Stomach smooth muscle (tissue), 2 donors: ENCODE results near the gene THSD7B.

Experiments used
- H3K27ac ChIP-seq: one replicate; pipeline ENCODE4 v1.7.0; 2013; ENCODE audit warnings: mild to moderate bottlenecking, low read length, inconsistent platforms
- H3K27me3 ChIP-seq, 2 donors: one replicate each; pipeline ENCODE4 v1.7.0; 2013; ENCODE audit warnings: low read length in 2 of 2; ENCODE audit not compliant: insufficient read depth in 2 of 2, control insufficient read depth in 1 of 2
- H3K36me3 ChIP-seq, 2 donors: one replicate each; pipeline ENCODE4 v1.7.0; 2013; ENCODE audit warnings: low read length in 2 of 2; ENCODE audit not compliant: control insufficient read depth in 2 of 2, insufficient read depth in 2 of 2
- H3K4me1 ChIP-seq: one replicate; pipeline ENCODE4 v1.7.0; 2013; ENCODE audit warnings: low read length; ENCODE audit not compliant: control insufficient read depth, insufficient read depth
- H3K4me3 ChIP-seq, 2 donors: one replicate each; pipeline ENCODE4 v1.7.0; 2013; ENCODE audit warnings: low read length in 2 of 2
- H3K9ac ChIP-seq, 2 donors: one replicate each; pipeline ENCODE4 v1.7.0; 2013; ENCODE audit warnings: low read length in 2 of 2, mild to moderate bottlenecking in 1 of 2
- H3K9me3 ChIP-seq, 2 donors: one replicate each; pipeline ENCODE4 v1.7.0; 2013; ENCODE audit warnings: low read length in 2 of 2; ENCODE audit not compliant: control insufficient read depth in 2 of 2
- donor health status: healthy.
- donor health status: Pancreatic carcinoma.

THSD7B gene

GRCh38 chr2:137420744-137421143 is 655.4 kb downstream of the THSD7B start:
- Histone ChIP-seq H3K9ac (no peak overlapping the region), H3K27me3 (no peaks in the 10 kb centered on the region), H3K4me3 (no peak overlapping the region), H3K27ac (no peak overlapping the region), H3K9me3 (no peaks in the 10 kb centered on the region), H3K36me3 (no peaks in the 10 kb centered on the region), H3K4me1 (no peaks in the 10 kb centered on the region)

GRCh38 chr2:137435162-137435561 is 669.8 kb downstream of the THSD7B start:
- Histone ChIP-seq H3K9me3 (no peaks in the 10 kb centered on the region), H3K4me1 (no peaks in the 10 kb centered on the region), H3K4me3 (no peak overlapping the region), H3K36me3 (no peaks in the 10 kb centered on the region), H3K9ac (no peak overlapping the region), H3K27me3 (no peaks in the 10 kb centered on the region), H3K27ac (no peak overlapping the region)

GRCh38 chr2:137437386-137437785 is 672.0 kb downstream of the THSD7B start:
- no peaks in the 10 kb centered on the region for H3K9me3 ChIP-seq
- H3K27ac ChIP-seq, result no peak overlapping the region
- H3K9ac ChIP-seq, result no peak overlapping the region
- no peaks in the 10 kb centered on the region for H3K36me3 ChIP-seq
- no peaks in the 10 kb centered on the region for H3K4me1 ChIP-seq
- no peaks in the 10 kb centered on the region for H3K27me3 ChIP-seq
- H3K4me3 ChIP-seq, result no peak overlapping the region

GRCh38 chr2:137444970-137445369 is 679.6 kb downstream of the THSD7B start:
- no peak overlapping the region for H3K9ac ChIP-seq
- H3K27ac ChIP-seq, result no peak overlapping the region
- no peaks in the 10 kb centered on the region for H3K9me3 ChIP-seq
- no peaks in the 10 kb centered on the region for H3K27me3 ChIP-seq
- H3K36me3 ChIP-seq, result no peaks in the 10 kb centered on the region
- no peak overlapping the region for H3K4me3 ChIP-seq
- no peaks in the 10 kb centered on the region for H3K4me1 ChIP-seq

GRCh38 chr2:137449454-137449853 is 684.1 kb downstream of the THSD7B start:
- H3K9me3 ChIP-seq, result no peaks in the 10 kb centered on the region
- H3K4me1 ChIP-seq, result no peaks in the 10 kb centered on the region
- H3K36me3 ChIP-seq, result no peaks in the 10 kb centered on the region
- no peak overlapping the region for H3K4me3 ChIP-seq
- H3K27ac ChIP-seq, result no peak overlapping the region
- H3K27me3 ChIP-seq, result no peaks in the 10 kb centered on the region
- no peak overlapping the region for H3K9ac ChIP-seq

- no peaks in the 10 kb centered on the region for H3K9me3 ChIP-seq
- no peak overlapping the region for H3K9ac ChIP-seq
- H3K27me3 ChIP-seq, result no peaks in the 10 kb centered on the region
- no peaks in the 10 kb centered on the region for H3K4me1 ChIP-seq
- H3K27ac ChIP-seq, result no peak overlapping the region
- no peak overlapping the region for H3K4me3 ChIP-seq
- no peaks in the 10 kb centered on the region for H3K36me3 ChIP-seq
These were observed 689.5 kb downstream of the THSD7B start for GRCh38 chr2:137454886-137455285.

- no peaks in the 10 kb centered on the region for H3K4me1 ChIP-seq
- H3K27me3 ChIP-seq, result no peaks in the 10 kb centered on the region
- no peak overlapping the region for H3K4me3 ChIP-seq
- no peaks in the 10 kb centered on the region for H3K9me3 ChIP-seq
- no peaks in the 10 kb centered on the region for H3K36me3 ChIP-seq
- no peak overlapping the region for H3K27ac ChIP-seq
- no peak overlapping the region for H3K9ac ChIP-seq
These were observed 702.0 kb downstream of the THSD7B start for GRCh38 chr2:137467246-137467862.

GRCh38 chr2:137493261-137493660 is 727.9 kb downstream of the THSD7B start:
- H3K36me3 ChIP-seq, result no peaks in the 10 kb centered on the region
- no peak overlapping the region for H3K9ac ChIP-seq
- no peaks in the 10 kb centered on the region for H3K9me3 ChIP-seq
- H3K27ac ChIP-seq, result no peak overlapping the region
- H3K27me3 ChIP-seq, result no peaks in the 10 kb centered on the region
- H3K4me1 ChIP-seq, result no peaks in the 10 kb centered on the region
- H3K4me3 ChIP-seq, result no peak overlapping the region

GRCh38 chr2:137500599-137500998 is 735.3 kb downstream of the THSD7B start:
- Histone ChIP-seq H3K9ac (no peak overlapping the region), H3K4me3 (no peak overlapping the region), H3K27ac (no peak overlapping the region), H3K4me1 (no peaks in the 10 kb centered on the region), H3K27me3 (no peaks in the 10 kb centered on the region), H3K36me3 (no peaks in the 10 kb centered on the region), H3K9me3 (no peaks in the 10 kb centered on the region)

GRCh38 chr2:137507237-137507636 is 741.9 kb downstream of the THSD7B start:
- no peak overlapping the region for H3K4me3 ChIP-seq
- H3K27ac ChIP-seq, result no peak overlapping the region
- no peaks in the 10 kb centered on the region for H3K27me3 ChIP-seq
- no peaks in the 10 kb centered on the region for H3K4me1 ChIP-seq
- no peak overlapping the region for H3K9ac ChIP-seq
- no peaks in the 10 kb centered on the region for H3K36me3 ChIP-seq
- no peaks in the 10 kb centered on the region for H3K9me3 ChIP-seq

- Histone ChIP-seq H3K27me3 (no peaks in the 10 kb centered on the region), H3K27ac (no peak overlapping the region), H3K9ac (no peak overlapping the region), H3K36me3 (no peaks in the 10 kb centered on the region), H3K9me3 (no peaks in the 10 kb centered on the region), H3K4me3 (no peak overlapping the region), H3K4me1 (no peaks in the 10 kb centered on the region)
These were observed 743.5 kb downstream of the THSD7B start for GRCh38 chr2:137508739-137509384.
